Measurements from ENCODE around the gene RNF144B.
"Not testable (repeated sequence)": the region's sequence is repeated elsewhere in the genome, so short reads cannot be mapped to it uniquely, and the experiment has no call there.

The RNF144B gene

GRCh38 chr6:18371656-18372055, 15.5 kb upstream of the RNF144B start:
- DNase-seq (ENCODE audit: low spot score), result no peak

GRCh38 chr6:18380158-18380836, 6.9 kb upstream of the RNF144B start:
- DNase-seq (ENCODE audit: low spot score), result no peak

GRCh38 chr6:18380851-18381250, 6.3 kb upstream of the RNF144B start:
- DNase-seq (ENCODE audit: low spot score), result no peak

DNA sequence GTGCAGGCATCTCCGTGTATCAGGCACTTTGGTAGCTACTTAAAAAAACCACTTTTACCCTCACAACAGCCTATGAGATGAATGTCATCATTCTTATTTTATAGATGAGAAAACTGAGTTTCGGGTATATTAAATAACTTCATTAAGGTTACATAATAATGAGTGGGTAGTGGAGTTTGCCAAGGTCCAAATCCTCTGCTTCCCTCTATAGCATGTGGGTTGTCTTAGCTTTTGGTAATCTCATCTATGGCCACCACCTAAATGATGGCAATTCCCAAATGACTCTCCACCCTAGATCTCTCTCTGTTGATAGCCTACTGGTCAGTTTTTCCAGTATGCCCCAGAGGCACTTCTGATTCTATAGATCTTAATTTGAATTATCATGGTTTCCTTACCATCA, 3.7 kb upstream of the RNF144B start:
- DNase-seq (ENCODE audit: low spot score), result no peak

DNA sequence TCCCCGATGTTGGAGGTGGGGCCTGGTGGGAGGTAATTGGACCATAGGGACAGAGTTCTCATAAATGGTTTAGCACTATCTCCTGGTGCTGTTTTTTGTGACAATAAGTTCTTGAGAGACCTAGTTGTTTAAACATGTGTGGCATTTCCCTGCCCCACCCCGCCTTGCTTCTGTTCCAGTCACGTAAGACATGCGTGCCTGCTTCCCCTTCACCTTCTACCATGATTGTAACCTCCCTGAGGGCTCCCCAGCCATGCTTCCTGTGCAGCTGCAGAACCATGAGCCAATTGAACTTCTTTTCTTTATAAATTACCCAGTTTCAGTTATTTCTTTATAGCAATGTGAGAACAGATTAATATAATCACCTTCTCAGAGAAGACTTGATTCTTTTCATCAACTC, 2.5 kb upstream of the RNF144B start:
- DNase-seq (ENCODE audit: low spot score), result no peak

- peak; percentile 36 for DNase-seq (ENCODE audit: low spot score)
Measured at GRCh38 chr6:18386298-18386976, 713 bp upstream of the RNF144B start.

- DNase-seq (ENCODE audit: low spot score), result no peak
Measured at GRCh38 chr6:18388271-18388670, 1.1 kb downstream of the RNF144B start.

GRCh38 chr6:18388942-18389341, 1.8 kb downstream of the RNF144B start:
- peak; percentile 62 for DNase-seq (ENCODE audit: low spot score)

DNA sequence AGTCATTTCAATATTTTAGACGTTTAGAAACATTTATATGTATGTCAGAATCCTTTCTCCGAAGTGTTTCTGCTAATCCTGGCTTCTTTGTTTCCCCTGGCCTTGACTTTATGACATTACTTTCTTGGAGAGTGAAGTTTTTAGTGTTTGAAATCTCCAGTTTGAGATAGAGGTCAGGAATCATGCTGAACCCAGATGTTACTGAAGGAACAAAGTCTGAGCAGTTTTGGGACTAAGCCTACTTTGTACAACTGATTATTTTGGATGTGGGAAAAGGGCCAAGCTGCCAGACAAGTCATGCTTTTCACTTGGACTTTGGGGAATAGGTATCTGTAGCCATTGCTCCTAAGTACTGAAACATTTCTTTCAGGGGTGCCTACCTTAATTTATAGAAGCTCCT, 2.3 kb downstream of the RNF144B start:
- no peak for DNase-seq (ENCODE audit: low spot score)

- DNase-seq (ENCODE audit: low spot score), result no peak
Measured at GRCh38 chr6:18390476-18390875, 3.3 kb downstream of the RNF144B start.

DNA sequence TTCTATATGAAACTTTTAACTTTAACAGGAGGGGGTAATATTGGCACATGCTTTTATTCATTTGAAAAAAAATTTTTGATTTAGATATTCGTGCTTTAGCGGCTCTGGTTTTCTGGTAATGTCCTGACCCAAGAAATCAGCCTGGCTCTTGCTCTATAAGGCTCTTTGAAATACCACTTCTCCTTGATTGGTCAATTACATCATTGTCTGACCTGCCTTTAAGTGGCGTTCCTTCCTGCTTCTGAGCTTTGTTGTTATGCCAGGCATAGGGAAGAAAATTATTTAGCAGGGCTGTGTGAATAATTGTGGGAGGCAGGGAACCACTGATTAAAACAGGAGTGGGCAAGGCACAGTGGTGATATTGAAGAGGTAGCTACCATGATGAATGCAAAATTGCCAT, 3.9 kb downstream of the RNF144B start:
- no peak for DNase-seq (ENCODE audit: low spot score)

- no peak for DNase-seq (ENCODE audit: low spot score)
Measured at GRCh38 chr6:18392346-18392877, 5.3 kb downstream of the RNF144B start.

GRCh38 chr6:18393698-18394097, 6.5 kb downstream of the RNF144B start:
- DNase-seq (ENCODE audit: low spot score), result no peak

DNA sequence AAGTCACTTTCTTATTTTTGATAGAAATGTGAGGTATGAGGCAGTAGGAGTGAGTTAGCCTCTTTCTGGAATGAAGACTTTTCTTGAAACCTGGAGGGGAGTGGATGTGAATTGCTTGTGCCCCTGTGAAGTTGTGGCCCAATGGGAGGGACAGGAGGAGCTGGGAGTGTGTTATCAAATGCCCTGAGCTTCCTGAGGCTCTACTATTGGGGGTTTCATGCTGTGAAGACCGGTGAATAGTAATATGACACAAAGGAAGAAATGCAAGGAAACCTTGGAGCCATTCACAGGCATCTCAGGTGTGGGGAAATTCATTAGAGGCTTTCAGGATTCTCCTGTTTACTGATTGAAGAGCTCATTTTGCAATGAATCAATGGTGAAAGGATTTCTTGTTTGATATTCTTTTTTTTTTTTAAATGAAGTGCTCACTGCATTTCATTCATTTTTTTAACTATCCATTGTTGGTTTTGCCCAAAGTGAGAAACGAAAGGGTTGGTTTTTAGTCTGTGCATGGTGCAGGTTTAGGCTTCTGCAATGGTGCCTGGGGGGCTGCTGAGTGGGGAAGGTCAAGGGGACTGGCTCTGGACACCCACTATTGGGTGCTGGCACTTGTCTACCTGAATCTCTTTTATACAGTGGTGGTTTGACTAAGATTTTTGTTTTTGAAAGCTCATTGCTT, 8.2 kb downstream of the RNF144B start:
- no peak for DNase-seq (ENCODE audit: low spot score)

- no peak for DNase-seq (ENCODE audit: low spot score)
Measured at GRCh38 chr6:18395856-18396197, 8.7 kb downstream of the RNF144B start.

GRCh38 chr6:18397701-18398100, 10.6 kb downstream of the RNF144B start:
- no peak for DNase-seq (ENCODE audit: low spot score)

DNA sequence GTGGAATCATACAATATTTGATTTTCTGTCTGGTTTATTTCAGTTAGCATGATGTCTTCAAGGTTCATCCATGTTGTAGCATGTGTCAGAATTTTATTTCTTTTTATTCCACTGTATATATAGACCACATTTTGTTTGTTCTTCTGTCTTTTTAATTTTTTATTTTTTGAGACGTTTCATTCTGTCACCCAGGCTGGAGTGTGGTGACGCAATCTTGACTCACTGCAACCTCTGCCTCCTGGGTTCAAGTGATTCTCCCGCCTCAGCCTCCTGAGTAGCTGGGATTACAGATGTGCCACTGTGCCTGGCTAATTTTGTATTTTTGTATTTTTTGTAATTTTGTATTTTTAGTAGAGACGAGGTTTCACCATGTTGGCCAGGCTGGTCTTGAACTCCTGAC, 11.1 kb downstream of the RNF144B start:
- DNase-seq (ENCODE audit: low spot score), result not testable (repeated sequence)

GRCh38 chr6:18400831-18401446, 13.8 kb downstream of the RNF144B start:
- no peak for DNase-seq (ENCODE audit: low spot score)

DNA sequence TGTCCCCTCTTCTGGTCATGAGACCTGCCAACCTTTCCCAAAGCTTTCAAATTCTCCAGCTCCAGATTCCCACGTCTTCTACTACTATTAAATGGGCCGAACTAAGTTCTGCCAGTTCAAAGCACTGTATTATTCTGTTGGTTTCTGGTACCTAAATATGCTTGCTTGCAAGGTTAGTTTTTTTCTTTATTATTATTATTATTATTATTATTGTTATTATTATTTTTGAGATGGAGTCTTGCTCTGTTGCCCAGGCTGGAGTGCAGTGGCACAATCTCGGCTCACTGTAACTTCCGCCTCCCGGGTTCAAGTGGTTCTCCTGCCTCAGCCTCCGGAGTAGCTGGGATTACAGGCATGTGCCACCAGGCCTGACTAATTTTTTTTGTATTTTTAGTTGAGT, 17.8 kb downstream of the RNF144B start:
- DNase-seq (ENCODE audit: low spot score), result not testable (repeated sequence)

GRCh38 chr6:18405477-18406293, 18.5 kb downstream of the RNF144B start:
- peak; percentile 61 for DNase-seq (ENCODE audit: low spot score)

- no peak for DNase-seq (ENCODE audit: low spot score)
Measured at GRCh38 chr6:18406955-18407749, 20.0 kb downstream of the RNF144B start.
